GM23338 (cell line): Measurements from ENCODE around the gene LRBA. TPM values are rescaled to one million over a fixed set of nuclear protein-coding genes. Genes with fewer than 3 reads are reported as not detected.

Experiments used
- ATAC-seq: fragments of 200-7000 bp; cut with Tn5 transposase; 3 replicates; pipeline ENCODE4 v1.9.1; 2020
- DNase-seq: peaks from one replicate; pipeline ENCODE4 v3.0.0-alpha.2; 2015; ENCODE audit warnings: low spot score
- H2AFZ ChIP-seq: fragments of 200-600 bp; sonication (generic); 2 replicates; pipeline ENCODE4 v1.8.0; 2016; ENCODE audit warnings: antibody characterized with exemption, mild to moderate bottlenecking, moderate library complexity
- H3F3A ChIP-seq: fragments of 200-600 bp; sonication (generic); replicated peaks from 2 replicates; pipeline ENCODE4 v1.8.0; 2017; ENCODE audit warnings: antibody characterized with exemption, mixed run types, low read depth
- H3K27ac ChIP-seq: fragments of 200-600 bp; sonication (generic); 2 replicates; pipeline ENCODE4 v1.6.1; 2016; ENCODE audit warnings: low read depth
- H3K27me3 ChIP-seq: fragments of 200-600 bp; sonication (generic); 2 replicates; pipeline ENCODE4 v1.8.0; 2016; ENCODE audit warnings: mild to moderate bottlenecking, mixed run types, moderate library complexity; ENCODE audit not compliant: insufficient read depth
- H3K36me3 ChIP-seq: fragments of 200-600 bp; sonication (generic); 2 replicates; pipeline ENCODE4 v1.8.0; 2016; ENCODE audit warnings: mild to moderate bottlenecking; ENCODE audit not compliant: insufficient read depth
- H3K4me1 ChIP-seq: fragments of 200-600 bp; sonication (generic); 2 replicates; pipeline ENCODE4 v1.8.0; 2016; ENCODE audit warnings: mild to moderate bottlenecking, moderate library complexity; ENCODE audit not compliant: insufficient read depth
- H3K4me2 ChIP-seq: fragments of 200-600 bp; sonication (generic); 2 replicates; pipeline ENCODE4 v1.7.1; 2017; ENCODE audit warnings: mixed run types
- H3K4me3 ChIP-seq: fragments of 200-600 bp; sonication (generic); 2 replicates; pipeline ENCODE4 v1.6.1; 2016; ENCODE audit warnings: mixed run types
- H3K79me2 ChIP-seq: fragments of 200-600 bp; sonication (generic); replicated peaks from 2 replicates; pipeline ENCODE4 v1.8.0; 2017; ENCODE audit warnings: mild to moderate bottlenecking; ENCODE audit not compliant: insufficient read depth
- H3K9me2 ChIP-seq: fragments of 200-600 bp; sonication (generic); 2 replicates; pipeline ENCODE4 v1.8.0; 2017; ENCODE audit not compliant: insufficient read depth
- H4K20me1 ChIP-seq: fragments of 200-600 bp; sonication (generic); replicated peaks from 2 replicates; pipeline ENCODE4 v1.8.0; 2017; ENCODE audit warnings: mild to moderate bottlenecking; ENCODE audit not compliant: insufficient read depth
- H3K27ac Mint-ChIP-seq: 2 replicates; pipeline ENCODE4 v1.8.0; 2020; ENCODE audit warnings: inconsistent platforms, mild to moderate bottlenecking, moderate library complexity, mixed read lengths
- H3K27me3 Mint-ChIP-seq: 3 replicates; pipeline ENCODE4 v1.8.0; 2022; ENCODE audit warnings: low read depth, mild to moderate bottlenecking, moderate library complexity, mixed read lengths, inconsistent platforms; ENCODE audit not compliant: insufficient read depth, poor library complexity
- H3K36me3 Mint-ChIP-seq: 3 replicates; pipeline ENCODE4 v1.8.0; 2021; ENCODE audit warnings: low read depth, mild to moderate bottlenecking, inconsistent platforms, moderate library complexity, mixed read lengths
- H3K4me1 Mint-ChIP-seq: 3 replicates; pipeline ENCODE4 v1.8.0; 2020; ENCODE audit warnings: mild to moderate bottlenecking, inconsistent platforms, mixed read lengths
- H3K4me3 Mint-ChIP-seq: 3 replicates; pipeline ENCODE4 v1.8.0; 2021; ENCODE audit warnings: moderate library complexity, mild to moderate bottlenecking, inconsistent platforms, mixed read lengths
- H3K9me3 Mint-ChIP-seq: 3 replicates; pipeline ENCODE4 v1.8.0; 2020; ENCODE audit warnings: moderate library complexity, mild to moderate bottlenecking, inconsistent platforms, mixed read lengths
- CREB1 ChIP-seq: fragments of 250-450 bp; sonication (Bioruptor Pico); IDR thresholded peaks from 2 replicates; pipeline ENCODE4 v1.5.0; 2020; ENCODE audit warnings: low read depth, mild to moderate bottlenecking, moderate library complexity
- ETS1 ChIP-seq: IDR thresholded peaks from 2 replicates; pipeline ENCODE4 v1.6.1; 2016; ENCODE audit warnings: antibody characterized with exemption
- EZH2 ChIP-seq: fragments of 200-600 bp; sonication (generic); IDR thresholded peaks from one replicate; pipeline ENCODE4 v1.8.0; 2017; ENCODE audit warnings: antibody characterized with exemption, mild to moderate bottlenecking, low read depth; ENCODE audit not compliant: unreplicated experiment
- EZH2phosphoT487 ChIP-seq: fragments of 200-600 bp; sonication (generic); IDR thresholded peaks from one replicate; pipeline ENCODE4 v1.8.1; 2018; ENCODE audit warnings: antibody characterized with exemption; ENCODE audit not compliant: unreplicated experiment
- JUNB ChIP-seq: IDR thresholded peaks from one replicate; pipeline ENCODE4 v1.6.1; 2016; ENCODE audit warnings: antibody characterized with exemption; ENCODE audit not compliant: unreplicated experiment
- NANOG ChIP-seq: IDR thresholded peaks from 2 replicates; pipeline ENCODE4 v1.6.1; 2016; ENCODE audit warnings: antibody characterized with exemption, borderline replicate concordance
- POLR2AphosphoS5 ChIP-seq: IDR thresholded peaks from 2 replicates; pipeline ENCODE4 v1.6.1; 2016; ENCODE audit warnings: antibody characterized with exemption, low read depth
- STAT1 ChIP-seq: IDR thresholded peaks from one replicate; pipeline ENCODE4 v1.6.1; 2016; ENCODE audit warnings: antibody characterized with exemption; ENCODE audit not compliant: unreplicated experiment
- polyA plus RNA-seq: library from polyadenylated mRNA; unstranded; fragments of >200 nt; fragmentation: Nextera tagmentation; extraction: Ambion mirVana; gene quantifications from 2 replicates; pipeline ENCODE4 v1.2.1, GENCODE V29; 2016
- total RNA-seq: library from RNA; depleted of rRNA; stranded (reverse); fragments of >200 nt; shearing (Covaris generic); gene quantifications from 2 replicates; pipeline ENCODE4 v1.2.3, GENCODE V29; 2014
- TF ChIP-seq, protein P1 (sequence below): fragments of 250-450 bp; sonication (Bioruptor Pico); IDR thresholded peaks from 2 replicates; pipeline ENCODE4 v1.5.0; 2020; ENCODE audit warnings: mild to moderate bottlenecking, moderate library complexity

Gene LRBA
- total and polyA plus RNA-seq, 2 experiments from 2014 or later: 23.3 to 126 TPM

DNA sequence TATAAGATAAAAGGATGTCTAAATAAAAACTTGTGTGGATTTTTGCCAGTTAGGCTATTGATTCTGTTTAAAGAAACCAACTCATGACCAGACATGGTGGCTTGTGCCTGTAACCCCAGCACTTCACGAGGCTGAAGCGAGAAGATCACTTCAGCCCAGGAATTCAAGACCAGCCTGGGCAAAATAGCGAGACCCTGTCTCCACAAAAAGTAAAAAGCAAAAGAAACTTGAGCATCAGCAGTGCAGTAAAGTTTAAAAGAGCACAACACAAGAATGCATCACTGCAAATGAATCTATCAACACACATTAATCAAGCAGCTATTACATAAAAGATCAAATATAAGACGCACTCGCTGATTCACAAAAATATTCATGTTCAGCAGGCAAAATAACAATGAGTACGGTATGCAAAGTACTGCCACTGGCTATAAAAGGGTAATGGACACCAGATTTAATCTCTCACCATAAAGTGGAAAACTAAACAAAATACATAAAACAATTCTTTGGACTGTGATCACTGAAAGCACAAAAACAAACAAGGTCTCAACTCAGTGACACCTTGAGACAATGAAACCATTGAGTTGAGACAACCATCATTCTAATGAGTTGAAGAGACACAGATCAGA lies 41.3 kb downstream of the LRBA start:
- DNase-seq: no peak
- Mint-ChIP-seq H3K4me1 (peaks cover 14% of the 10 kb centered on the region; the same call in 2 of the 3 replicates), H3K9me3 (no peaks in the 10 kb centered on the region), H3K4me3 (no peak overlapping the region), H3K27me3 (no peaks in the 10 kb centered on the region), H3K27ac (no peak overlapping the region), H3K36me3 (peaks cover 4% of the 10 kb centered on the region; the same call in 1 of the 3 replicates)
- Histone ChIP-seq H3K36me3 (no peaks in the 10 kb centered on the region), H3K4me3 (no peak overlapping the region), H3K27ac (no peak overlapping the region), H4K20me1 (peaks cover 30% of the 10 kb centered on the region), H3K27me3 (no peaks in the 10 kb centered on the region), H3K4me2 (no peak overlapping the region), H3K79me2 (peaks cover 96% of the 10 kb centered on the region), H2AFZ (no peak overlapping the region), H3K9me2 (no peaks in the 10 kb centered on the region), H3F3A (no peaks in the 10 kb centered on the region), H3K4me1 (no peaks in the 10 kb centered on the region; the same call in 1 of the 2 replicates)
- no peak for ATAC-seq
- no peak for TF ChIP-seq STAT1
- TF ChIP-seq EZH2: no peak
- TF ChIP-seq, protein P1, sequence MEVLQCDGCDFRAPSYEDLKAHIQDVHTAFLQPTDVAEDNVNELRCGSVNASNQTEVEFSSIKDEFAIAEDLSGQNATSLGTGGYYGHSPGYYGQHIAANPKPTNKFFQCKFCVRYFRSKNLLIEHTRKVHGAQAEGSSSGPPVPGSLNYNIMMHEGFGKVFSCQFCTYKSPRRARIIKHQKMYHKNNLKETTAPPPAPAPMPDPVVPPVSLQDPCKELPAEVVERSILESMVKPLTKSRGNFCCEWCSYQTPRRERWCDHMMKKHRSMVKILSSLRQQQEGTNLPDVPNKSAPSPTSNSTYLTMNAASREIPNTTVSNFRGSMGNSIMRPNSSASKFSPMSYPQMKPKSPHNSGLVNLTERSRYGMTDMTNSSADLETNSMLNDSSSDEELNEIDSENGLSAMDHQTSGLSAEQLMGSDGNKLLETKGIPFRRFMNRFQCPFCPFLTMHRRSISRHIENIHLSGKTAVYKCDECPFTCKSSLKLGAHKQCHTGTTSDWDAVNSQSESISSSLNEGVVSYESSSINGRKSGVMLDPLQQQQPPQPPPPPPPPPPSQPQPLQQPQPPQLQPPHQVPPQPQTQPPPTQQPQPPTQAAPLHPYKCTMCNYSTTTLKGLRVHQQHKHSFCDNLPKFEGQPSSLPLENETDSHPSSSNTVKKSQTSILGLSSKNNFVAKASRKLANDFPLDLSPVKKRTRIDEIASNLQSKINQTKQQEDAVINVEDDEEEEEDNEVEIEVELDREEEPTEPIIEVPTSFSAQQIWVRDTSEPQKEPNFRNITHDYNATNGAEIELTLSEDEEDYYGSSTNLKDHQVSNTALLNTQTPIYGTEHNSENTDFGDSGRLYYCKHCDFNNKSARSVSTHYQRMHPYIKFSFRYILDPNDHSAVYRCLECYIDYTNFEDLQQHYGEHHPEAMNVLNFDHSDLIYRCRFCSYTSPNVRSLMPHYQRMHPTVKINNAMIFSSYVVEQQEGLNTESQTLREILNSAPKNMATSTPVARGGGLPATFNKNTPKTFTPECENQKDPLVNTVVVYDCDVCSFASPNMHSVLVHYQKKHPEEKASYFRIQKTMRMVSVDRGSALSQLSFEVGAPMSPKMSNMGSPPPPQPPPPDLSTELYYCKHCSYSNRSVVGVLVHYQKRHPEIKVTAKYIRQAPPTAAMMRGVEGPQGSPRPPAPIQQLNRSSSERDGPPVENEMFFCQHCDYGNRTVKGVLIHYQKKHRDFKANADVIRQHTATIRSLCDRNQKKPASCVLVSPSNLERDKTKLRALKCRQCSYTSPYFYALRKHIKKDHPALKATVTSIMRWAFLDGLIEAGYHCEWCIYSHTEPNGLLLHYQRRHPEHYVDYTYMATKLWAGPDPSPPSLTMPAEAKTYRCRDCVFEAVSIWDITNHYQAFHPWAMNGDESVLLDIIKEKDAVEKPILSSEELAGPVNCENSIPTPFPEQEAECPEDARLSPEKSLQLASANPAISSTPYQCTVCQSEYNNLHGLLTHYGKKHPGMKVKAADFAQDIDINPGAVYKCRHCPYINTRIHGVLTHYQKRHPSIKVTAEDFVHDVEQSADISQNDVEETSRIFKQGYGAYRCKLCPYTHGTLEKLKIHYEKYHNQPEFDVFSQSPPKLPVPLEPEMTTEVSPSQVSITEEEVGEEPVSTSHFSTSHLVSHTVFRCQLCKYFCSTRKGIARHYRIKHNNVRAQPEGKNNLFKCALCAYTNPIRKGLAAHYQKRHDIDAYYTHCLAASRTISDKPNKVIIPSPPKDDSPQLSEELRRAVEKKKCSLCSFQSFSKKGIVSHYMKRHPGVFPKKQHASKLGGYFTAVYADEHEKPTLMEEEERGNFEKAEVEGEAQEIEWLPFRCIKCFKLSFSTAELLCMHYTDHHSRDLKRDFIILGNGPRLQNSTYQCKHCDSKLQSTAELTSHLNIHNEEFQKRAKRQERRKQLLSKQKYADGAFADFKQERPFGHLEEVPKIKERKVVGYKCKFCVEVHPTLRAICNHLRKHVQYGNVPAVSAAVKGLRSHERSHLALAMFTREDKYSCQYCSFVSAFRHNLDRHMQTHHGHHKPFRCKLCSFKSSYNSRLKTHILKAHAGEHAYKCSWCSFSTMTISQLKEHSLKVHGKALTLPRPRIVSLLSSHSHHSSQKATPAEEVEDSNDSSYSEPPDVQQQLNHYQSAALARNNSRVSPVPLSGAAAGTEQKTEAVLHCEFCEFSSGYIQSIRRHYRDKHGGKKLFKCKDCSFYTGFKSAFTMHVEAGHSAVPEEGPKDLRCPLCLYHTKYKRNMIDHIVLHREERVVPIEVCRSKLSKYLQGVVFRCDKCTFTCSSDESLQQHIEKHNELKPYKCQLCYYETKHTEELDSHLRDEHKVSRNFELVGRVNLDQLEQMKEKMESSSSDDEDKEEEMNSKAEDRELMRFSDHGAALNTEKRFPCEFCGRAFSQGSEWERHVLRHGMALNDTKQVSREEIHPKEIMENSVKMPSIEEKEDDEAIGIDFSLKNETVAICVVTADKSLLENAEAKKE: no peak

- Histone ChIP-seq H3K27ac (no peak overlapping the region), H3K36me3 (no peaks in the 10 kb centered on the region), H3K4me1 (no peaks in the 10 kb centered on the region; the same call in 1 of the 2 replicates), H3K4me2 (no peak overlapping the region), H3K79me2 (peaks cover 96% of the 10 kb centered on the region), H3K4me3 (no peak overlapping the region), H3F3A (no peaks in the 10 kb centered on the region), H4K20me1 (peaks cover 30% of the 10 kb centered on the region), H3K27me3 (no peaks in the 10 kb centered on the region), H2AFZ (no peak overlapping the region), H3K9me2 (no peaks in the 10 kb centered on the region)
- DNase-seq (no peak), ATAC-seq (no peak)
- Mint-ChIP-seq H3K9me3 (no peaks in the 10 kb centered on the region), H3K4me3 (no peak overlapping the region), H3K27me3 (no peaks in the 10 kb centered on the region), H3K4me1 (peaks cover 11% of the 10 kb centered on the region; the same call in 2 of the 3 replicates), H3K36me3 (peaks cover 4% of the 10 kb centered on the region; the same call in 1 of the 3 replicates), H3K27ac (no peak overlapping the region)
- TF ChIP-seq STAT1: no peak
- TF ChIP-seq EZH2phosphoT487: no peak
- no peak for TF ChIP-seq EZH2
- TF ChIP-seq POLR2AphosphoS5: no peak
- TF ChIP-seq JUNB: no peak
- no peak for TF ChIP-seq CREB1 (CRISPR knock-in tag)
- no peak for TF ChIP-seq ETS1
- no peak for TF ChIP-seq NANOG
Measured at GRCh38 chr4:150972592-150972991, 42.5 kb downstream of the LRBA start.
